Uterus (tissue), 2 donors: ENCODE results near the gene EZH2.

Source experiments
- POLR2A ChIP-seq, 2 donors: fragments of 450-650 bp; IDR thresholded peaks; one replicate each; pipeline ENCODE4 v1.6.1; 2016; ENCODE audit warnings: antibody characterized with exemption in 2 of 2, mild to moderate bottlenecking in 1 of 2, moderate library complexity in 1 of 2
- TF ChIP-seq, protein P1 (sequence below), 4 experiments: fragments of 200-600 bp in 2 of 4; fragments of 450-650 bp in 2 of 4; sonication (generic) in 2 of 4; IDR thresholded peaks; one replicate each; pipeline ENCODE4 v1.5.1; 2016 to 2019; ENCODE audit warnings: antibody characterized with exemption in 4 of 4, mild to moderate bottlenecking in 2 of 4, moderate library complexity in 1 of 4

DNA sequence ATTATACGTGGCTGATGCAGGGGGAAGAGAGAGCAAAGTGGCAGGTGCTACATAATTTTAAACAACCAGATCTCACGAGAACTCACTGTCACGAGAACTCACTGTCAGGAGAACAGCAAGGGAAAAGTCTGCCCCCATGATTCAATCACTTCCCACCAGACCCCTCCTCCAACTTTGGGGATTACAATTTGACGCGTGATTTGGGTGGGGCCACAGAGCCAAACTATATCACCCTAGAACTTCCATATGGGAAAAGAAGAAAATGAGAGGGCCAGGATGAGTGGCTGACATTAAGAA is 15.8 kb downstream of the EZH2 start:
- TF ChIP-seq, protein P1, sequence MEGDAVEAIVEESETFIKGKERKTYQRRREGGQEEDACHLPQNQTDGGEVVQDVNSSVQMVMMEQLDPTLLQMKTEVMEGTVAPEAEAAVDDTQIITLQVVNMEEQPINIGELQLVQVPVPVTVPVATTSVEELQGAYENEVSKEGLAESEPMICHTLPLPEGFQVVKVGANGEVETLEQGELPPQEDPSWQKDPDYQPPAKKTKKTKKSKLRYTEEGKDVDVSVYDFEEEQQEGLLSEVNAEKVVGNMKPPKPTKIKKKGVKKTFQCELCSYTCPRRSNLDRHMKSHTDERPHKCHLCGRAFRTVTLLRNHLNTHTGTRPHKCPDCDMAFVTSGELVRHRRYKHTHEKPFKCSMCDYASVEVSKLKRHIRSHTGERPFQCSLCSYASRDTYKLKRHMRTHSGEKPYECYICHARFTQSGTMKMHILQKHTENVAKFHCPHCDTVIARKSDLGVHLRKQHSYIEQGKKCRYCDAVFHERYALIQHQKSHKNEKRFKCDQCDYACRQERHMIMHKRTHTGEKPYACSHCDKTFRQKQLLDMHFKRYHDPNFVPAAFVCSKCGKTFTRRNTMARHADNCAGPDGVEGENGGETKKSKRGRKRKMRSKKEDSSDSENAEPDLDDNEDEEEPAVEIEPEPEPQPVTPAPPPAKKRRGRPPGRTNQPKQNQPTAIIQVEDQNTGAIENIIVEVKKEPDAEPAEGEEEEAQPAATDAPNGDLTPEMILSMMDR (IDR thresholded peaks at IDR 0.05) = no peak
- no peak for TF ChIP-seq POLR2A (IDR thresholded peaks at IDR 0.05)
